ENCODE results near the gene MYO19.

The MYO19 gene

GRCh38 chr17:36500745-36501225, 33.9 kb downstream of the MYO19 start:
- H3K79me1 ChIP-seq (ENCODE audit: low read length): no peaks in the 10 kb centered on the region
- no peak overlapping the region for H2BK12ac ChIP-seq (ENCODE audit: low read length)
- no peak overlapping the region for H3K4me2 ChIP-seq (ENCODE audit: low read length)
- no peak overlapping the region for H3K14ac ChIP-seq (ENCODE audit: low read length)
- H3K4ac ChIP-seq (ENCODE audit: low read depth, low read length): no peak overlapping the region
- H3K23ac ChIP-seq (ENCODE audit: low read length): no peak overlapping the region
- H3K27ac ChIP-seq (ENCODE audit: low read depth, low read length): no peak overlapping the region
- no peak overlapping the region for H4K12ac ChIP-seq (ENCODE audit: low read depth, low read length)
- no peak for DNase-seq
- H3K18ac ChIP-seq (ENCODE audit: low read length): no peak overlapping the region
- no peak overlapping the region for H2AFZ ChIP-seq (ENCODE audit: insufficient read depth, low read length, poor library complexity)
- H3K36me3 ChIP-seq (ENCODE audit: control insufficient read depth in 1 of 2, insufficient read depth in 2 of 2, low read length in 2 of 2): peaks cover 57 to 74% of the 10 kb centered on the region in 2 experiments
- H3K79me2 ChIP-seq (ENCODE audit: control insufficient read depth, insufficient read depth, low read length, poor library complexity): no peaks in the 10 kb centered on the region
- no CpG with 5 or more reads among the region's 15 CpGs for WGBS (ENCODE audit: extremely low coverage, insufficient coverage, insufficient read length)
- no peak overlapping the region for H2BK120ac ChIP-seq (ENCODE audit: insufficient read depth, low read length, poor library complexity)
- no peak overlapping the region for H2AK5ac ChIP-seq (ENCODE audit: low read length)
- no peak overlapping the region for H4K8ac ChIP-seq (ENCODE audit: low read depth, low read length)
- no peaks in the 10 kb centered on the region for H3K27me3 ChIP-seq (ENCODE audit: insufficient read depth, low read length)
- H2BK5ac ChIP-seq (ENCODE audit: low read depth, low read length, poor library complexity): no peak overlapping the region
- no peak overlapping the region for H4K91ac ChIP-seq (ENCODE audit: low read depth, low read length)
- no peaks in the 10 kb centered on the region for H3K9me3 ChIP-seq (ENCODE audit: insufficient read depth, low read depth, low read length)
- H3K4me3 ChIP-seq (ENCODE audit: low read depth, low read length): no peak overlapping the region
- H3K4me1 ChIP-seq (ENCODE audit: control insufficient read depth in 1 of 2, insufficient read depth in 2 of 2, low read length in 2 of 2): no peaks in the 10 kb centered on the region
- H3K9ac ChIP-seq (ENCODE audit: low read length): no peak overlapping the region

DNA sequence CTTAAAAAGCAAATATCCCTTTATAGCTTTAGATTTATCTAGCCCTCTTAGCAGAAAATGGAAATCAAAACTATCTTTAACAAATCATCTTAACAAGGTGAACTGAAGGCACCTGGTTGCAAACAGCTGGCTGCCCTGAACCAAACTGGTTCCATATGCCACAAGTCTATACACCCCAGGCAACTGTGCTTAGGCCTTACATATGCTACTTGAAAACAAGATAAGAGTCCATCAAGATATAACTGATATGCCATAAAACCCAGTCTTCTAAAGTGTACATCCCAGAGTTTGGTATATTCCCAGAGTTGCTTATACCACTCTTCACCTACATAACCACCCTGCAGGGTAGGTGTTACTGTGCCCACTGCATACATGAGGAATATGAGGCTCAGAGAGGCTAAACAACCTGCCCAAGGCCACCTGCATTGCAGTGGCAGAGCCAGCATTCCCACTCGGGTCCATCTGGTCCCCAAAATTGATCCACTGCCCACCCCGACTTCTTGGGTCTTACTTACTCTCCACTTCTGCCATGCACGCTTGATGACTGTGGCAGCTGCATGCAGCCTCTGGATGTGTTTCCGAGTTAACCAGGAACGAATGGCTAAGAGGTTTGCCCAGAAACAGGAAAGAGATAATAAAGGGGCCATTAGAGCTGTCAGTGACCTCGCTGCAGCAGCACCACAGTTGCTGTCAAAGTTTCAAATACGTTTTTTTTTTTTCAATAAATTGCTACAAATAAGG, 35.9 kb downstream of the MYO19 start:
- Histone ChIP-seq H2BK12ac (ENCODE audit: low read length) (no peak overlapping the region), H3K9ac (ENCODE audit: low read length) (no peak overlapping the region), H3K18ac (ENCODE audit: low read length) (no peak overlapping the region), H3K9me3 (ENCODE audit: insufficient read depth, low read depth, low read length) (no peaks in the 10 kb centered on the region), H3K79me2 (ENCODE audit: control insufficient read depth, insufficient read depth, low read length, poor library complexity) (no peaks in the 10 kb centered on the region), H3K36me3 (ENCODE audit: control insufficient read depth in 1 of 2, insufficient read depth in 2 of 2, low read length in 2 of 2) (peaks cover 44 to 68% of the 10 kb centered on the region in 2 experiments), H3K14ac (ENCODE audit: low read length) (no peak overlapping the region), H3K27me3 (ENCODE audit: insufficient read depth, low read length) (no peaks in the 10 kb centered on the region), H3K4me2 (ENCODE audit: low read length) (no peak overlapping the region), H3K27ac (ENCODE audit: low read depth, low read length) (no peak overlapping the region), H4K12ac (ENCODE audit: low read depth, low read length) (no peak overlapping the region), H2BK120ac (ENCODE audit: insufficient read depth, low read length, poor library complexity) (no peak overlapping the region), H2AK5ac (ENCODE audit: low read length) (no peak overlapping the region), H2BK5ac (ENCODE audit: low read depth, low read length, poor library complexity) (no peak overlapping the region), H3K4ac (ENCODE audit: low read depth, low read length) (no peak overlapping the region), H3K23ac (ENCODE audit: low read length) (no peak overlapping the region), H3K4me3 (ENCODE audit: low read depth, low read length) (no peak overlapping the region), H4K91ac (ENCODE audit: low read depth, low read length) (no peak overlapping the region), H2AFZ (ENCODE audit: insufficient read depth, low read length, poor library complexity) (no peak overlapping the region), H3K4me1 (ENCODE audit: control insufficient read depth in 1 of 2, insufficient read depth in 2 of 2, low read length in 2 of 2) (no peaks in the 10 kb centered on the region), H3K79me1 (ENCODE audit: low read length) (no peaks in the 10 kb centered on the region), H4K8ac (ENCODE audit: low read depth, low read length) (no peak overlapping the region)
- DNase-seq: no peak
- no CpG with 5 or more reads among the region's 7 CpGs for WGBS (ENCODE audit: extremely low coverage, insufficient coverage, insufficient read length)

GRCh38 chr17:36498155-36498554, 36.5 kb downstream of the MYO19 start:
- no peaks in the 10 kb centered on the region for H3K79me2 ChIP-seq (ENCODE audit: control insufficient read depth, insufficient read depth, low read length, poor library complexity)
- no peak overlapping the region for H3K4ac ChIP-seq (ENCODE audit: low read depth, low read length)

GRCh38 chr17:36496018-36496789, 38.5 kb downstream of the MYO19 start:
- no peak overlapping the region for H2BK12ac ChIP-seq (ENCODE audit: low read length)
- no peak overlapping the region for H2BK120ac ChIP-seq (ENCODE audit: insufficient read depth, low read length, poor library complexity)
- no peak for DNase-seq
- no peak overlapping the region for H3K4me2 ChIP-seq (ENCODE audit: low read length)
- no peak overlapping the region for H3K18ac ChIP-seq (ENCODE audit: low read length)
- H3K4me3 ChIP-seq (ENCODE audit: low read depth, low read length): no peak overlapping the region
- H3K23ac ChIP-seq (ENCODE audit: low read length): no peak overlapping the region
- no peaks in the 10 kb centered on the region for H3K4me1 ChIP-seq (ENCODE audit: control insufficient read depth in 1 of 2, insufficient read depth in 2 of 2, low read length in 2 of 2)
- H3K27me3 ChIP-seq (ENCODE audit: insufficient read depth, low read length): no peaks in the 10 kb centered on the region
- H3K79me1 ChIP-seq (ENCODE audit: low read length): no peaks in the 10 kb centered on the region
- no CpG with 5 or more reads among the region's 9 CpGs for WGBS (ENCODE audit: extremely low coverage, insufficient coverage, insufficient read length)
- H3K9me3 ChIP-seq (ENCODE audit: insufficient read depth, low read depth, low read length): no peaks in the 10 kb centered on the region
- H3K79me2 ChIP-seq (ENCODE audit: control insufficient read depth, insufficient read depth, low read length, poor library complexity): no peaks in the 10 kb centered on the region
- no peak overlapping the region for H4K12ac ChIP-seq (ENCODE audit: low read depth, low read length)
- H3K9ac ChIP-seq (ENCODE audit: low read length): no peak overlapping the region
- no peak overlapping the region for H2BK5ac ChIP-seq (ENCODE audit: low read depth, low read length, poor library complexity)
- no peak overlapping the region for H3K14ac ChIP-seq (ENCODE audit: low read length)
- no peak overlapping the region for H3K27ac ChIP-seq (ENCODE audit: low read depth, low read length)
- peaks cover 34 to 61% of the 10 kb centered on the region in 2 experiments for H3K36me3 ChIP-seq (ENCODE audit: control insufficient read depth in 1 of 2, insufficient read depth in 2 of 2, low read length in 2 of 2)
- H4K8ac ChIP-seq (ENCODE audit: low read depth, low read length): no peak overlapping the region
- H3K4ac ChIP-seq (ENCODE audit: low read depth, low read length): no peak overlapping the region
- no peak overlapping the region for H2AFZ ChIP-seq (ENCODE audit: insufficient read depth, low read length, poor library complexity)
- H4K91ac ChIP-seq (ENCODE audit: low read depth, low read length): no peak overlapping the region
- H2AK5ac ChIP-seq (ENCODE audit: low read length): no peak overlapping the region

More at GRCh38 chr17:36498155-36498554, 36.5 kb downstream of the MYO19 start:
- Histone ChIP-seq H3K36me3 (ENCODE audit: control insufficient read depth in 1 of 2, insufficient read depth in 2 of 2, low read length in 2 of 2) (peaks cover 41 to 66% of the 10 kb centered on the region in 2 experiments), H3K9ac (ENCODE audit: low read length) (no peak overlapping the region), H3K23ac (ENCODE audit: low read length) (no peak overlapping the region), H2BK5ac (ENCODE audit: low read depth, low read length, poor library complexity) (no peak overlapping the region), H3K4me2 (ENCODE audit: low read length) (no peak overlapping the region), H3K18ac (ENCODE audit: low read length) (no peak overlapping the region), H2AK5ac (ENCODE audit: low read length) (no peak overlapping the region), H2BK120ac (ENCODE audit: insufficient read depth, low read length, poor library complexity) (no peak overlapping the region), H4K91ac (ENCODE audit: low read depth, low read length) (no peak overlapping the region), H4K8ac (ENCODE audit: low read depth, low read length) (no peak overlapping the region), H2BK12ac (ENCODE audit: low read length) (no peak overlapping the region), H3K4me1 (ENCODE audit: control insufficient read depth in 1 of 2, insufficient read depth in 2 of 2, low read length in 2 of 2) (no peaks in the 10 kb centered on the region), H2AFZ (ENCODE audit: insufficient read depth, low read length, poor library complexity) (no peak overlapping the region), H3K4me3 (ENCODE audit: low read depth, low read length) (no peak overlapping the region), H4K12ac (ENCODE audit: low read depth, low read length) (no peak overlapping the region), H3K27ac (ENCODE audit: low read depth, low read length) (no peak overlapping the region), H3K27me3 (ENCODE audit: insufficient read depth, low read length) (no peaks in the 10 kb centered on the region), H3K14ac (ENCODE audit: low read length) (no peak overlapping the region), H3K9me3 (ENCODE audit: insufficient read depth, low read depth, low read length) (no peaks in the 10 kb centered on the region), H3K79me1 (ENCODE audit: low read length) (no peaks in the 10 kb centered on the region)
- DNase-seq: no peak
- WGBS (ENCODE audit: extremely low coverage, insufficient coverage, insufficient read length): no CpG with 5 or more reads among the region's 9 CpGs

All from trophoblast cell (in vitro differentiated cells and primary cell).